NCI-H2171 (cell line): ENCODE results near the gene NEXMIF.
"Not testable (repeated sequence)": the region's sequence is repeated elsewhere in the genome, so short reads cannot be mapped to it uniquely, and the experiment has no call there.

Experiments used
- DNase-seq: peaks from one replicate; lab custom pipeline; 2025; lab: John Stamatoyannopoulos, UW

Gene NEXMIF

GRCh38 chrX:74788545-74789086 lies 136.6 kb downstream of the NEXMIF start:
- DNase-seq = no peak

- no peak for DNase-seq
These were observed 140.6 kb downstream of the NEXMIF start for GRCh38 chrX:74784629-74785028.

- no peak for DNase-seq
These were observed 143.7 kb downstream of the NEXMIF start for GRCh38 chrX:74781507-74782034.

GRCh38 chrX:74779175-74779574 lies 146.1 kb downstream of the NEXMIF start:
- DNase-seq = no peak

- no peak for DNase-seq
These were observed 150.3 kb downstream of the NEXMIF start for GRCh38 chrX:74774988-74775387.

GRCh38 chrX:74736450-74736849 lies 188.8 kb downstream of the NEXMIF start:
- DNase-seq = no peak

- DNase-seq = no peak
These were observed 220.0 kb downstream of the NEXMIF start for GRCh38 chrX:74705269-74705668.

GRCh38 chrX:74701343-74701742 lies 223.9 kb downstream of the NEXMIF start:
- not testable (repeated sequence) for DNase-seq

GRCh38 chrX:74684466-74684865 lies 240.8 kb downstream of the NEXMIF start:
- DNase-seq = no peak
